ENCODE measurements around the gene NEK11. TPM values are rescaled to one million over a fixed set of nuclear protein-coding genes. Genes with fewer than 3 reads are reported as not detected.
"Not testable (repeated sequence)": the region's sequence is repeated elsewhere in the genome, so short reads cannot be mapped to it uniquely, and the experiment has no call there.

Gene NEK11
- polyA plus RNA-seq, 1 experiment = 2.6 TPM

DNA sequence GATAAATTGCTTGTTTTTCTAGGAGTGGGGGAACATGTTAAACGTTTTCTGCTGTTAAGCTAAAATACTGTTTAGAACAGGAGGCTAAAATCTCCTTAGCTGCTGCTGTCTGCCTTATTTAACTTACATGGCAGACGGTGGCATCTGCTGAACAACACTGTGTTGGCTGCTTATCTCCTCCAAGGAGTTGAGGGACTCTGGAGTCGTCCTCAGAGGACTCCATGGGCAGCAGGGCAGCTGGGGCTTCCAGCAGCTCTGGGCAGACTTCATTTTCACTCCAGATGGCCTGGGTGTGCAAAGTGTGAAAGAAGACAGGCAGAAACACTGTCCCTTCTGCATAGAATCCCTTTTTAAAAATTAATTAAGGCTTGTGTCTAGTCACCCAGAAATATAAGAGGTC, 302.0 kb downstream of the NEK11 start:
- ChIA-PET POLR2A (interaction anchor here (0.7 kb wide), 1 partner anchor 254 kb away, joined by 3 read pairs; no protein-coding TSS in a partner anchor), CTCF (interaction anchor here (0.5 kb wide), 1 partner anchor 85 kb away, joined by 3 read pairs; no protein-coding TSS in a partner anchor)
- Histone ChIP-seq H3K4me3 (ENCODE audit: low read depth, low read length) (no peak overlapping the region), H3K36me3 (ENCODE audit: control insufficient read depth, insufficient read depth, low read length) (no peaks in the 10 kb centered on the region), H3K27me3 (ENCODE audit: control insufficient read depth, insufficient read depth, low read length) (no peaks in the 10 kb centered on the region)
- no peak for TF ChIP-seq CTCF (IDR thresholded peaks at IDR 0.05; ENCODE audit: insufficient read depth, low read depth, low read length)
- DNase-seq (ENCODE audit: low read depth) = no peak

GRCh38 chr3:131329774-131330173, 303.1 kb downstream of the NEK11 start:
- H3K4me3 ChIP-seq (ENCODE audit: low read depth, low read length) = no peak overlapping the region

DNA sequence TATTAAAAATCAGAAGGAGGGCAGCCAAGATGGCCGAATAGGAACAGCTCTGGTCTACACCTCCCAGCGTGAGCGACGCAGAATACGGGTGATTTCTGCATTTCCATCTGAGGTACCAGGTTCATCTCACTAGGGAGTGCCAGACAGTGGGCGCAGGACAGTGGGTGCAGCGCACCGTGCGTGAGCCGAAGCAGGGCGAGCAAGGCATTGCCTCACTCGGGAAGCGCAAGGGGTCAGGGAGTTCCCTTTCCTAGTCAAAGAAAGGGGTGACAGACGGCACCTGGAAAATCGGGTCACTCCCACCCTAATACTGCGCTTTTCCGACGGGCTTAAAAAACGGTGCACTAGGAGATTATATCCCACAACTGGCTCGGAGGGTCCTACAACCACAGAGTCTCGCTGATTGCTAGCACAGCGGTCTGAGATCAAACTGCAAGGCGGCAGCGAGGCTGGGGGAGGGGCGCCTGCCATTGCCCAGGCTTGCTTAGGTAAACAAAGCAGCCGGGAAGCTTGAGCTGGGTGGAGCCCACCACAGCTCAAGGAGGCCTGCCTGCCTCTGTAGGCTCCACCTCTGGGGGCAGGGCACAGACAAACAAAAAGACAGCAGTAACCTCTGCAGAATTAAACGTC, 304.9 kb downstream of the NEK11 start:
- H3K27me3 ChIP-seq (ENCODE audit: control insufficient read depth, insufficient read depth, low read length); POLR2A ChIA-PET; DNase-seq (ENCODE audit: low read depth); H3K4me3 ChIP-seq (ENCODE audit: low read depth, low read length); CTCF ChIA-PET; H3K36me3 ChIP-seq (ENCODE audit: control insufficient read depth, insufficient read depth, low read length): not testable (repeated sequence)

More at GRCh38 chr3:131329774-131330173, 303.1 kb downstream of the NEK11 start:
- no peak for DNase-seq (ENCODE audit: low read depth)
- Histone ChIP-seq H3K27me3 (ENCODE audit: control insufficient read depth, insufficient read depth, low read length) (no peaks in the 10 kb centered on the region), H3K36me3 (ENCODE audit: control insufficient read depth, insufficient read depth, low read length) (no peaks in the 10 kb centered on the region)
- ChIA-PET CTCF (no interaction called here), POLR2A (no interaction called here)
- TF ChIP-seq CTCF (IDR thresholded peaks at IDR 0.05; ENCODE audit: insufficient read depth, low read depth, low read length) = no peak

GRCh38 chr3:131338948-131339640, 312.4 kb downstream of the NEK11 start:
- Histone ChIP-seq H3K27me3 (ENCODE audit: control insufficient read depth, insufficient read depth, low read length) (no peaks in the 10 kb centered on the region), H3K36me3 (ENCODE audit: control insufficient read depth, insufficient read depth, low read length) (no peaks in the 10 kb centered on the region), H3K4me3 (ENCODE audit: low read depth, low read length) (no peak overlapping the region)
- ChIA-PET POLR2A (no interaction called here), CTCF (no interaction called here)
- TF ChIP-seq CTCF (IDR thresholded peaks at IDR 0.05; ENCODE audit: insufficient read depth, low read depth, low read length) = no peak
- no peak for DNase-seq (ENCODE audit: low read depth)

DNA sequence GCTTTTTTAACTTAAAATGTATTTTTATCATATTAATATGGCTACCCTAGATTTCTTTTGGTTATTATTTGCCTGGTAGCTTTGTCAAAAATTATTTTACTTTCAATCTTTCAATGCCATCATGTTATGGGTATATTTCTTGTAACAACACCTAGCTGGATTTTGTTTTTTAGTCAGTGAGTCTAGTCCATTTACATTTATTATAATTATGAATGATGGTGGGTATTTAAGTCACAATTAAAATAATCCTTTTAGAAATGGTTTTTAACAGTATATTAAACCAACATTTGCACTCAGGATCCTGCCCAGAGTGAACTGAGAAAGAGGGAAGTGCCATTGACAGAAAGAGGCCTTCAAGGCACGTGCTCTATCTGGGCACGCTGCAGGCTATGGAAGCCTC, 315.1 kb downstream of the NEK11 start:
- no peaks in the 10 kb centered on the region for H3K36me3 ChIP-seq (ENCODE audit: control insufficient read depth, insufficient read depth, low read length)
- no peak for DNase-seq (ENCODE audit: low read depth)
- ChIA-PET CTCF (no interaction called here), POLR2A (no interaction called here)
- no peak for TF ChIP-seq CTCF (IDR thresholded peaks at IDR 0.05; ENCODE audit: insufficient read depth, low read depth, low read length)
- no peaks in the 10 kb centered on the region for H3K27me3 ChIP-seq (ENCODE audit: control insufficient read depth, insufficient read depth, low read length)
- no peak overlapping the region for H3K4me3 ChIP-seq (ENCODE audit: low read depth, low read length)

All from BJ (cell line).